ENCODE data around the gene CYTH1.

CYTH1 gene

GRCh38 chr17:78680436-78680835 is 101.6 kb downstream of the CYTH1 start:
- no peak for DNase-seq (ENCODE audit: extremely low read depth, low read depth)
- TF ChIP-seq CTCF (IDR thresholded peaks at IDR 0.05; ENCODE audit: low read depth, low read length, missing control alignments), result no peak

GRCh38 chr17:78679495-78680395 is 102.3 kb downstream of the CYTH1 start:
- no peak for DNase-seq (ENCODE audit: extremely low read depth, low read depth)
- no peak overlapping the region for H3K4me3 ChIP-seq (replicated peaks; ENCODE audit: low read depth, low read length)
- TF ChIP-seq CTCF (IDR thresholded peaks at IDR 0.05; ENCODE audit: low read depth, low read length, missing control alignments), result no peak

More at GRCh38 chr17:78680436-78680835, 101.6 kb downstream of the CYTH1 start:
- H3K4me3 ChIP-seq (replicated peaks; ENCODE audit: low read depth, low read length), result no peak overlapping the region

- no peak for DNase-seq (ENCODE audit: extremely low read depth, low read depth)
- no peak for TF ChIP-seq CTCF (IDR thresholded peaks at IDR 0.05; ENCODE audit: low read depth, low read length, missing control alignments)
- H3K4me3 ChIP-seq (replicated peaks; ENCODE audit: low read depth, low read length), result no peak overlapping the region
Observed at GRCh38 chr17:78678711-78679110, 103.4 kb downstream of the CYTH1 start.

DNA sequence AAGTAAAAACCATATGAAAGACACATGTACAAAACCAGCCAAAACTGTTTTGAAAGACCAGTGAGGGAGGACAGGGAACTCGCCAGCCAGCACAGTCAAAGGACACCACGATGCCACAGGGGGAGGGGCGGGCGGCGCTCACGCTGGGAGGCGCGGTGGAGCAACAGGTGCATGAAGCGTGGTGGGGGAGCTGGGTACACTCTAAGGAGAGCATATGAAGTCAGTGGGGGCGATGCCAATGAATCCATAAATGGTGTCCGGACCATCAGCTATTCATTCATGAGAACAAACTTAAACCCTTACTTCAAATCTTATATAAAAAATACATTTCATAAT is 103.9 kb downstream of the CYTH1 start:
- no peak overlapping the region for H3K4me3 ChIP-seq (replicated peaks; ENCODE audit: low read depth, low read length)
- TF ChIP-seq CTCF (IDR thresholded peaks at IDR 0.05; ENCODE audit: low read depth, low read length, missing control alignments), result no peak
- DNase-seq (ENCODE audit: extremely low read depth, low read depth), result no peak

DNA sequence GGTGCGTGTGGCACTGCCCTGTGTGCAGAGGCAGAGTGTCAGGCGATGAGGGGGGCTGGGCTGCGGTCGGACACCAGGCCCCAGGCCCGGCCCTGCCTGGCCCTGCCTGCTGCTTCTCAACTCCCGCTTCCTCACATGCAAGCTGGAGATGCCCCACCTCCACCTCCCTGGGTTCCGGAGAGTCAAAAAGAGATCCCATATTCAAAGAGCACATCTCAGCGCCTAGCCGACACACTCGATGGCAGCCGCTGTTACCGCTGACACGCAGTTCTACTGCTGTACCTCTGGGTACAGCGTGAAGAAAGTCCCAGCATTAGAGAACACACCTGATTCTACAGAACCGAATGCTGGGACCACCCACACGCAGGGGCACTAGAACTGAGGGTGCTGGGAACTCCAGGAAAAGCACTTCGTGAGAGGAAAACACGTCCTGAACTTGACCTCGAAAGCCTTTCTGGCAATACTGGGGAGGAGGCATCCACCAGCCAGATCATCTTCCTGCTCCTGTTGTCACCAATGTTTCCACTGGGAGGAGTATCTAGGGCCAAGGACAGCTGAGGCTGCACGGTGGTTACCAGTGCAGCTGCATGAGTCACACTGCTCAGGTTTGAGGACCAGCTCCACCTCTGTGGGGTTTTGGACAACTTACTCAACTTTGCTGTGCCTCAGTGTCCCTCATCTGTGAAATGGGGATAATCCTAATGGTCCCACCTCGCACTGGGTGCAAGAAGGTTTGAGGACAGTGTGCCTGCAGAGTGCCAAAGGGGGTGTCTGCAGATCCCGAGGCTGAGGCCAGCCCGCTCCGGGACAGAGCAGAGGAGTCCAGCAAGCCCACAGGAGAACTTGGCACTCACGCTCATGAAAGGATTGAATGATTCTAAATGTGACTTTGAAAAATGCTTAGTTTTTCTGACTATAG is 104.5 kb downstream of the CYTH1 start:
- DNase-seq (ENCODE audit: extremely low read depth, low read depth), result no peak
- TF ChIP-seq CTCF (IDR thresholded peaks at IDR 0.05; ENCODE audit: low read depth, low read length, missing control alignments), result no peak
- no peak overlapping the region for H3K4me3 ChIP-seq (replicated peaks; ENCODE audit: low read depth, low read length)

DNA sequence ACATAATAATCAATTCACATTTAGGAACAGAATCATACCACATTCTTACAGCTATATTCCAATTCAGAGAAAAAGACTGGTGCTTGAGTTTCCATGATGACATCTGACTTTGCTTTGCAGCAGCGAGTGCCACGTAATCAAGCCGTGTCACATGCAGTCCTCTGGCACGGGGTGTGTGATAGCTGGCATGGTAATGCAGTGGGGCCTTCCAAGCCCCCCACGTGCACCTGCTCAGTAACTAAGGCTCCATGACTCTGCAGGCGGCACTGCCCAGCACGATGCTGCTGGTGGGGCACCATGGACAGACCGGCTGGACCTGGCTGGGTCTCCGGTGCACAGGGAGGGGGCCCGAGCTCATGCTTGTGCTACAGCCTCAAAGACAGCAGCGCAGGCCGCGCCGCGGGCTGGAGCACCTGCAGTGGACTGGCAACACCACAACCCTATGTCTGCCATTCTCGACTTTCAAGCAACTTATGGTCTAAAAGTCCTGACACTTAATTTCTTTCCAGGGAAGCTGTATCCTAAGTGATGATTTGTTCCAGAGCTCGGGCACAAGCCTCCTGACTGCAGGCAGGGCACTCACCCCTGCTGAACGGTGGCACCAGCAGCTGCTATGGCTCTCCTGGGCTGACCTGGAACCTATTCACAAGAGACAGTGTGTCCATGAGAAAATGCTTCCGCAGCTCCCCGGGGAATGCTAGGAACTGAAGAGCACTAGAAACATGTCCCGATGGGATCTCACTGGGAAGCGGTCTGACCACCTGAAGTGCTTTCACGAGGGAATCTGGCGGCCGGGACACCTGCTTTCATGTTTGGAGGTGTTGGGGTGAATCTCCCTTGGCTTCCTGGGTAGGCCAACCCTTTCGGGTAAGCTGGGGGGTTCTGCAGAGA is 105.4 kb downstream of the CYTH1 start:
- TF ChIP-seq CTCF (IDR thresholded peaks at IDR 0.05; ENCODE audit: low read depth, low read length, missing control alignments), result no peak
- H3K4me3 ChIP-seq (replicated peaks; ENCODE audit: low read depth, low read length), result no peak overlapping the region
- no peak for DNase-seq (ENCODE audit: extremely low read depth, low read depth)
